OCI-LY3 (cell line): ENCODE results near the gene CCDC80.

Source experiments
- H2AFZ ChIP-seq: fragments of 200-600, 300-600 bp; shearing (Covaris generic); 2 replicates; pipeline ENCODE4 v1.6.0; 2014; ENCODE audit warnings: antibody characterized with exemption, low read depth, low read length
- H3K27ac ChIP-seq: fragments of 200-600, 300-600 bp; sonication (generic); 2 replicates; pipeline ENCODE4 v1.5.1; 2014; ENCODE audit warnings: mild to moderate bottlenecking, low read length, moderate library complexity, mixed read lengths
- H3K27me3 ChIP-seq: fragments of 200-600, 300-600 bp; sonication (generic); 2 replicates; pipeline ENCODE4 v1.6.1; 2014; ENCODE audit warnings: low read depth, low read length, mixed read lengths
- H3K36me3 ChIP-seq: fragments of 200-600, 300-600 bp; sonication (generic); replicated peaks from 2 replicates; pipeline ENCODE3; 2014; ENCODE audit warnings: low read depth, low read length, mixed read lengths
- H3K4me1 ChIP-seq: fragments of 300-600, 200-600 bp; sonication (generic); 2 replicates; pipeline ENCODE4 v1.6.1; 2014; ENCODE audit warnings: low read length, mixed read lengths
- H3K4me2 ChIP-seq: fragments of 200-600, 300-600 bp; sonication (generic); 2 replicates; pipeline ENCODE4 v1.6.1; 2014; ENCODE audit warnings: low read length, mixed read lengths
- H3K4me3 ChIP-seq: fragments of 300-600, 200-600 bp; sonication (generic); 2 replicates; pipeline ENCODE4 v1.5.1; 2014; ENCODE audit warnings: antibody characterized with exemption, mild to moderate bottlenecking, low read length, moderate library complexity
- H3K79me2 ChIP-seq: fragments of 300-600, 200-600 bp; shearing (Covaris generic); 2 replicates; pipeline ENCODE4 v1.6.1; 2014; ENCODE audit warnings: mild to moderate bottlenecking, low read length, mixed read lengths
- H3K9ac ChIP-seq: fragments of 300-600, 200-600 bp; shearing (Covaris generic); 2 replicates; pipeline ENCODE4 v1.6.0; 2014; ENCODE audit warnings: mild to moderate bottlenecking, low read length, moderate library complexity
- H3K9me3 ChIP-seq: fragments of 200-600, 300-600 bp; shearing (Covaris generic); 2 replicates; pipeline ENCODE4 v1.6.1; 2014; ENCODE audit warnings: low read length, mixed read lengths; ENCODE audit not compliant: insufficient read depth
- H4K20me1 ChIP-seq: fragments of 200-600, 300-600 bp; sonication (generic); 2 replicates; pipeline ENCODE4 v1.6.1; 2016; ENCODE audit warnings: low read length, mixed read lengths; ENCODE audit not compliant: insufficient read depth
- EZH2phosphoT487 ChIP-seq: fragments of 200-600 bp; shearing (Covaris generic); IDR thresholded peaks from 2 replicates; pipeline ENCODE4 v1.6.1; 2018; ENCODE audit warnings: antibody characterized with exemption, mixed run types, low read depth
- TF ChIP-seq, protein P1 (sequence below): fragments of 200-600, 300-600 bp; sonication (generic); IDR thresholded peaks from 2 replicates; pipeline ENCODE4 v1.5.1; 2014; ENCODE audit warnings: antibody characterized with exemption, low read length, low read depth

Gene CCDC80

GRCh38 chr3:112649478-112649735 is 8.5 kb upstream of the CCDC80 start:
- Histone ChIP-seq H3K4me3 (no peak overlapping the region), H3K9ac (no peak overlapping the region), H3K79me2 (no peaks in the 10 kb centered on the region), H4K20me1 (no peaks in the 10 kb centered on the region), H3K4me2 (no peak overlapping the region), H2AFZ (no peak overlapping the region), H3K27me3 (no peaks in the 10 kb centered on the region), H3K9me3 (no peaks in the 10 kb centered on the region), H3K4me1 (peaks cover 8% of the 10 kb centered on the region), H3K27ac (no peak overlapping the region), H3K36me3 (no peaks in the 10 kb centered on the region)
- TF ChIP-seq, protein P1, sequence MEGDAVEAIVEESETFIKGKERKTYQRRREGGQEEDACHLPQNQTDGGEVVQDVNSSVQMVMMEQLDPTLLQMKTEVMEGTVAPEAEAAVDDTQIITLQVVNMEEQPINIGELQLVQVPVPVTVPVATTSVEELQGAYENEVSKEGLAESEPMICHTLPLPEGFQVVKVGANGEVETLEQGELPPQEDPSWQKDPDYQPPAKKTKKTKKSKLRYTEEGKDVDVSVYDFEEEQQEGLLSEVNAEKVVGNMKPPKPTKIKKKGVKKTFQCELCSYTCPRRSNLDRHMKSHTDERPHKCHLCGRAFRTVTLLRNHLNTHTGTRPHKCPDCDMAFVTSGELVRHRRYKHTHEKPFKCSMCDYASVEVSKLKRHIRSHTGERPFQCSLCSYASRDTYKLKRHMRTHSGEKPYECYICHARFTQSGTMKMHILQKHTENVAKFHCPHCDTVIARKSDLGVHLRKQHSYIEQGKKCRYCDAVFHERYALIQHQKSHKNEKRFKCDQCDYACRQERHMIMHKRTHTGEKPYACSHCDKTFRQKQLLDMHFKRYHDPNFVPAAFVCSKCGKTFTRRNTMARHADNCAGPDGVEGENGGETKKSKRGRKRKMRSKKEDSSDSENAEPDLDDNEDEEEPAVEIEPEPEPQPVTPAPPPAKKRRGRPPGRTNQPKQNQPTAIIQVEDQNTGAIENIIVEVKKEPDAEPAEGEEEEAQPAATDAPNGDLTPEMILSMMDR, result no peak
- no peak for TF ChIP-seq EZH2phosphoT487

DNA sequence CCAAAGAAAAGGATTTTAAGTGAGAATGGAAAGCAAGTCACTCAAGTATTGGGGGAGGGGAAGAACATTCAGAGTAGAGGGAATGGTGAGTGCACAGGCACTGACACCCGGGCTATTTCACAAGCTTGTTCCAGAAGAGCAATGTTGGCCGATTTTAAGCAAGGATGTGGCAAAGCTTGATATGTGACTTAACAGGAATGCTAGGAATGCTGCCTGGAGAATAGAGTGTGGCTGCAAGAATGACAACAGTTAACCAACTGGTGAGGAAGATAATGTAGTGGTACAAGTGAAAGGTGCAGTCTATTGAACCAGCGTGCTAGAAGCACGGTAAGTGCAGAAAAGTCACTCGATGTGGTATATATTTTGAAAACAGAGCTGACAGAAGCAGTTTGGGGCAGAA is 6.2 kb upstream of the CCDC80 start:
- Histone ChIP-seq H3K27ac (no peak overlapping the region), H3K9ac (no peak overlapping the region), H3K9me3 (no peaks in the 10 kb centered on the region), H3K79me2 (no peaks in the 10 kb centered on the region), H3K36me3 (no peaks in the 10 kb centered on the region), H3K4me2 (no peak overlapping the region), H2AFZ (no peak overlapping the region), H4K20me1 (no peaks in the 10 kb centered on the region), H3K4me3 (no peak overlapping the region), H3K27me3 (no peaks in the 10 kb centered on the region), H3K4me1 (peaks cover 29% of the 10 kb centered on the region)
- TF ChIP-seq EZH2phosphoT487, result no peak
- TF ChIP-seq, protein P1, result no peak

GRCh38 chr3:112646623-112647022 is 5.7 kb upstream of the CCDC80 start:
- no peak overlapping the region for H3K4me2 ChIP-seq
- TF ChIP-seq, protein P1, result no peak
- no peak for TF ChIP-seq EZH2phosphoT487
- no peaks in the 10 kb centered on the region for H4K20me1 ChIP-seq
- no peak overlapping the region for H3K4me3 ChIP-seq
- H3K27me3 ChIP-seq, result no peaks in the 10 kb centered on the region
- H3K27ac ChIP-seq, result no peak overlapping the region
- peaks cover 34% of the 10 kb centered on the region for H3K4me1 ChIP-seq
- H3K36me3 ChIP-seq, result no peaks in the 10 kb centered on the region
- H3K79me2 ChIP-seq, result no peaks in the 10 kb centered on the region
- no peaks in the 10 kb centered on the region for H3K9me3 ChIP-seq
- no peak overlapping the region for H2AFZ ChIP-seq
- no peak overlapping the region for H3K9ac ChIP-seq

- H3K36me3 ChIP-seq, result no peaks in the 10 kb centered on the region
- TF ChIP-seq, protein P1, result no peak
- TF ChIP-seq EZH2phosphoT487, result no peak
- peaks cover 49% of the 10 kb centered on the region for H3K4me1 ChIP-seq
- no peak overlapping the region for H2AFZ ChIP-seq
- no peak overlapping the region for H3K9ac ChIP-seq
- H3K4me3 ChIP-seq, result no peak overlapping the region
- no peaks in the 10 kb centered on the region for H3K79me2 ChIP-seq
- peak overlapping the region; percentile 85 for H3K4me2 ChIP-seq
- no peaks in the 10 kb centered on the region for H3K27me3 ChIP-seq
- no peaks in the 10 kb centered on the region for H3K9me3 ChIP-seq
- H3K27ac ChIP-seq, result 0 out of 2 replicates have a peak overlapping the region, but pooled peaks have one; percentile 37
- no peaks in the 10 kb centered on the region for H4K20me1 ChIP-seq
Observed at GRCh38 chr3:112644453-112644852, 3.5 kb upstream of the CCDC80 start.
